ENCODE measurements around the gene KIF21A.

KIF21A gene

DNA sequence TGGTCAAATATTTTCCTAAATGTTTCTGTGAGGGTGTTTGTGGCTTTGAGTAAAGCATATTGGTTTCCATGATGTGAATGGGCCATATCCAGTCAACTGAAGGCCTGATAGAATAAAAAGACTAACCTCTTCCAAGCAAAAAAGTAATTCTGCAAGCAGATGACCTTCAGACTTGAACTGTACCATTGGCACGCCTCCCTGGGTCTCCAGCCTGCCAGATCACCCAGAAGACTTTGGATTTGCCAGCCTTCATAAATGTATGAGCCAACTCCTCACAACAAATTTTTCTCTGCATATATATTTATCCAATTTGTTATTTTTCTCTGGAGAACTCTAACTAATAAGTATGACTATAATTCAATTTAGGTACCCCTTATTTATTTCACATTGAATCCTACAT lies 190.3 kb downstream of the KIF21A start:
- TF ChIP-seq CTCF (IDR thresholded peaks at IDR 0.05; ENCODE audit: low read length, missing control alignments), result no peak
- no peak overlapping the region for H3K4me3 ChIP-seq (replicated peaks; ENCODE audit: low read depth, low read length)
- DNase-seq (ENCODE audit: low read depth), result no peak

Measured in fibroblast of pulmonary artery (primary cell).